RPMI7951 (cell line): ENCODE data around the gene VMO1. TPM values are rescaled to one million over a fixed set of nuclear protein-coding genes. Genes with fewer than 3 reads are reported as not detected.

ENCODE experiments used
- total RNA-seq: library from RNA; depleted of rRNA; stranded (reverse); fragments of >200 nt; shearing (Covaris generic); gene quantifications from 2 replicates; pipeline ENCODE4 v1.2.3, GENCODE V29; 2014; rRNA removed

VMO1 gene
- total RNA-seq, 1 experiment from 2014 or later = 0.96 TPM

Other genes starting within 250 kb of the VMO1 start
- gene MYBBP1A, start 231.0 kb downstream of the VMO1 start, total RNA-seq = 25.3 and 28.1 TPM in 2 replicates
- not detected in 2 replicates for gene GGT6, start 225.8 kb downstream of the VMO1 start, total RNA-seq
- not detected in 2 replicates for gene SMTNL2, start 201.8 kb downstream of the VMO1 start, total RNA-seq
- gene ALOX15, start 144.7 kb downstream of the VMO1 start, total RNA-seq = not detected in 2 replicates
- gene PELP1, start 82.2 kb downstream of the VMO1 start, total RNA-seq = 8.8 and 23.7 TPM in 2 replicates
- gene ARRB2, start 75.7 kb downstream of the VMO1 start, total RNA-seq = 10.6 and 14.3 TPM in 2 replicates
- 25.4 and 26.4 TPM in 2 replicates for gene MED11, start 54.9 kb downstream of the VMO1 start, total RNA-seq
- not detected in 2 replicates for gene ZMYND15, start 46.5 kb downstream of the VMO1 start, total RNA-seq
- gene CXCL16, start 46.4 kb downstream of the VMO1 start, total RNA-seq = 0.12 and 0.29 TPM in 2 replicates
- gene TM4SF5, start 14.5 kb downstream of the VMO1 start, total RNA-seq = not detected in 2 replicates
- gene GLTPD2, start 2.6 kb upstream of the VMO1 start, total RNA-seq = not detected in 2 replicates
- gene PSMB6, start 9.8 kb upstream of the VMO1 start, total RNA-seq = 319 and 393 TPM in 2 replicates
- gene PLD2, start 20.8 kb upstream of the VMO1 start, total RNA-seq = 7.0 and 12.1 TPM in 2 replicates
- gene MINK1, start 47.0 kb upstream of the VMO1 start, total RNA-seq = 11.0 and 11.1 TPM in 2 replicates
- gene C17orf107, start 113.2 kb upstream of the VMO1 start, total RNA-seq = 0.12 and 0.20 TPM in 2 replicates
- gene CHRNE, start 116.7 kb upstream of the VMO1 start, total RNA-seq = not detected in 2 replicates
- gene GP1BA, start 145.9 kb upstream of the VMO1 start, total RNA-seq = not detected in 2 replicates
- 45.3 and 71.5 TPM in 2 replicates for gene SLC25A11, start 153.7 kb upstream of the VMO1 start, total RNA-seq
- gene RNF167, start 153.9 kb upstream of the VMO1 start, total RNA-seq = 24.0 and 25.2 TPM in 2 replicates
- 894 and 1,372 TPM in 2 replicates for gene PFN1, start 162.2 kb upstream of the VMO1 start, total RNA-seq
- 2.3 and 2.9 TPM in 2 replicates for gene ENO3, start 164.8 kb upstream of the VMO1 start, total RNA-seq
- 33.2 and 35.9 TPM in 2 replicates for gene SPAG7, start 181.5 kb upstream of the VMO1 start, total RNA-seq
- 2.9 and 3.9 TPM in 2 replicates for gene CAMTA2, start 201.3 kb upstream of the VMO1 start, total RNA-seq
- gene INCA1, start 211.2 kb upstream of the VMO1 start, total RNA-seq = 0.24 TPM in 1 of 2 replicates, not detected in the other
- gene KIF1C, start 211.6 kb upstream of the VMO1 start, total RNA-seq = 21.4 and 32.9 TPM in 2 replicates
- not detected in 2 replicates for gene SLC52A1, start 249.1 kb upstream of the VMO1 start, total RNA-seq